GM10248 (cell line): ENCODE measurements around the gene LARGE1.

Experiments
- CTCF ChIA-PET: fragments of 300-600 bp; sonication (Branson Sonifier 250); formaldehyde crosslinking; extraction: SDS; loops from one replicate; lab custom pipeline; 2021; ENCODE audit warnings: antibody characterized with exemption; lab: Yijun Ruan, JAX
- POLR2A ChIA-PET: fragments of 350-650 bp; sonication (Branson Sonifier 250); formaldehyde crosslinking; extraction: SDS; loops from one replicate; lab custom pipeline; 2020; ENCODE audit warnings: antibody characterized with exemption; lab: Yijun Ruan, JAX
- DNase-seq: peaks from one replicate; pipeline ENCODE4 v3.0.0; 2012; ENCODE audit errors: extremely low spot score
- CTCF ChIP-seq: IDR thresholded peaks from 2 replicates; pipeline ENCODE4 v1.5.1; 2012; ENCODE audit warnings: mild to moderate bottlenecking, low read depth; ENCODE audit errors: extremely low read depth, missing control alignments, control extremely low read depth

LARGE1 gene

GRCh38 chr22:33593818-33594217 is 326.5 kb downstream of the LARGE1 start:
- POLR2A ChIA-PET, result no interaction called here
- CTCF ChIA-PET, result no interaction called here
- DNase-seq, result no peak
- TF ChIP-seq CTCF, result no peak

- no peak for DNase-seq
- CTCF ChIA-PET, result interaction anchor here (0.8 to 1.6 kb wide), 3 partner anchors 9 to 331 kb away, joined by 3 to 4 read pairs (median 3); no protein-coding TSS in a partner anchor
- no peak for TF ChIP-seq CTCF
- POLR2A ChIA-PET, result no interaction called here
Measured at GRCh38 chr22:33591946-33592345, 328.3 kb downstream of the LARGE1 start.

- CTCF ChIA-PET, result interaction anchor here (1.6 kb wide), 1 partner anchor 9 kb away, joined by 7 read pairs; no protein-coding TSS in a partner anchor
- POLR2A ChIA-PET, result no interaction called here
Measured at GRCh38 chr22:33589297-33589696, 331.0 kb downstream of the LARGE1 start.

GRCh38 chr22:33588860-33589259 is 331.4 kb downstream of the LARGE1 start:
- POLR2A ChIA-PET, result no interaction called here
- DNase-seq, result no peak
- CTCF ChIA-PET, result interaction anchor here (1.6 kb wide), 1 partner anchor 9 kb away, joined by 7 read pairs; no protein-coding TSS in a partner anchor
- no peak for TF ChIP-seq CTCF

More at GRCh38 chr22:33589297-33589696, 331.0 kb downstream of the LARGE1 start:
- no peak for DNase-seq
- no peak for TF ChIP-seq CTCF

- ChIA-PET CTCF (interaction anchor here (1.2 to 3.1 kb wide), 5 partner anchors 9 to 282 kb away, joined by 3 to 18 read pairs (median 3); no protein-coding TSS in a partner anchor), POLR2A (no interaction called here)
- no peak for TF ChIP-seq CTCF
- DNase-seq, result no peak
Measured at GRCh38 chr22:33584152-33584551, 336.1 kb downstream of the LARGE1 start.

- CTCF ChIA-PET, result interaction anchor here (0.9 to 3.1 kb wide), 5 partner anchors 15 to 280 kb away, joined by 3 to 18 read pairs (median 3); no protein-coding TSS in a partner anchor
Measured at GRCh38 chr22:33582822-33583400, 337.4 kb downstream of the LARGE1 start.

More at GRCh38 chr22:33582822-33583400, 337.4 kb downstream of the LARGE1 start:
- TF ChIP-seq CTCF, result no peak
- POLR2A ChIA-PET, result no interaction called here
- DNase-seq, result no peak
